GM10847 (cell line): Measurements from ENCODE around the gene NHERF1.
A peak's percentile ranks its signal among the peaks of the same experiment; 100 is the strongest.

Experiments used
- POLR2A ChIP-seq: IDR thresholded peaks from 2 replicates; pipeline ENCODE4 v1.6.1; 2011; ENCODE audit not compliant: insufficient read length; ENCODE audit errors: extremely low read depth

The NHERF1 gene

DNA sequence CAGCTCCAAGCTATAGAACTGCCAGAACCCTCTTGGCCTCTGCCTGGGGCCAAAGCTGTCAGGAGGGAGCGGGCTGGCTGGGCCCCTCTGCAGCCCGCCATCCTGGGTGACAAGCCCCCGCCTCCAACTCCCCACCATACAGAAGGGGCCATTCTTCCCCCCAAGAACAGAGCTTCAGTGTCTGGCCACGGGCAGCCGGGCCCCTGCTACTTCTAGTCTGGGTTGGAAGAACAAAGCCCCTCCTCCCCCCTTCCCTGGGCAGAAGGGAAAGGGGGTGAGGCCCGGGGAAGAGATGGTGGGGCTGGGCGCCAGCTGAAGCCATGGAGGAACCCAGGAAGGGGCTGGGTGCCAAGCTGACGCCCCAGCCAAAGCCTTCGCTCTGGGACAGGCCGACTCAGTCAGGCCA lies 18.7 kb downstream of the NHERF1 start:
- no peak for TF ChIP-seq POLR2A

GRCh38 chr17:74768069-74768762 lies 19.8 kb downstream of the NHERF1 start:
- TF ChIP-seq POLR2A: no peak

DNA sequence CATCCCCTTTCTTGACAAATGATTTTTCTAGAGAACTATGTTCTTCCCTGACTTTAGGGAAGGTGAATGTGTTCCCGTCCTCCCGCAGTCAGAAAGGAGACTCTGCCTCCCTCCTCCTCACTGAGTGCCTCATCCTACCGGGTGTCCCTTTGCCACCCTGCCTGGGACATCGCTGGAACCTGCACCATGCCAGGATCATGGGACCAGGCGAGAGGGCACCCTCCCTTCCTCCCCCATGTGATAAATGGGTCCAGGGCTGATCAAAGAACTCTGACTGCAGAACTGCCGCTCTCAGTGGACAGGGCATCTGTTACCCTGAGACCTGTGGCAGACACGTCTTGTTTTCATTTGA lies 20.3 kb downstream of the NHERF1 start:
- TF ChIP-seq POLR2A: no peak

GRCh38 chr17:74769266-74769855 lies 20.9 kb downstream of the NHERF1 start:
- TF ChIP-seq POLR2A: no peak

DNA sequence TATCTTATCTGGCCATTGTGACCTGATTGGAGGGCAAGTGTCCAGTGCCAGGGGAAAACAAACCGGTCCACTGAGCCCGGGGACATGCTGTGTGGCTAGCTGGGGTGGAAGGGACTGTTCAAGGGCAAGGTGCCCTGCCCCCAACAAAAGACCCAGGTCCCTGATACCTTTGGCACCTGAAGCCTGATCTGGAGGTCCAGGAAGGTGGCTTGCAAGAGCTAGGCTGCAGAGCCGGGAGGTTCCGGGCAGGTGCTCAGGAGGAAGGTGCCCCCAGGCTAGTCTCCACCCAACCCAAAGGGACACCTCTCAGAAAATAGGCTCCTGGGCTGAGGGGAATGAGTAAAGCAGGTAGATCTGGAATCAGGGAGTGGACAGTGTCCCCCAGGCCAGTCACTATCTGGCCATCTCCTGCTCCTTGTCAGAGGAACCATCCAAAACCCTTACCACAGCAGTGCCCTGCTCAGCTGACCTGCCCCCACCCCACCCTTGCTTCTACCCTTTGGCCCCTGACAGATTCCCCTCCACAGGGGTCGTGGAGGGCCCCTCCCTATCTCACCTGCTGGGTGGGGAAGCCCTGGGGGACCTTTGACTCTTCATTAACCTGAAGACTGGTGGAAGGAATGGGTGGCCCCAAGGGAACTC lies 21.5 kb downstream of the NHERF1 start:
- no peak for TF ChIP-seq POLR2A

DNA sequence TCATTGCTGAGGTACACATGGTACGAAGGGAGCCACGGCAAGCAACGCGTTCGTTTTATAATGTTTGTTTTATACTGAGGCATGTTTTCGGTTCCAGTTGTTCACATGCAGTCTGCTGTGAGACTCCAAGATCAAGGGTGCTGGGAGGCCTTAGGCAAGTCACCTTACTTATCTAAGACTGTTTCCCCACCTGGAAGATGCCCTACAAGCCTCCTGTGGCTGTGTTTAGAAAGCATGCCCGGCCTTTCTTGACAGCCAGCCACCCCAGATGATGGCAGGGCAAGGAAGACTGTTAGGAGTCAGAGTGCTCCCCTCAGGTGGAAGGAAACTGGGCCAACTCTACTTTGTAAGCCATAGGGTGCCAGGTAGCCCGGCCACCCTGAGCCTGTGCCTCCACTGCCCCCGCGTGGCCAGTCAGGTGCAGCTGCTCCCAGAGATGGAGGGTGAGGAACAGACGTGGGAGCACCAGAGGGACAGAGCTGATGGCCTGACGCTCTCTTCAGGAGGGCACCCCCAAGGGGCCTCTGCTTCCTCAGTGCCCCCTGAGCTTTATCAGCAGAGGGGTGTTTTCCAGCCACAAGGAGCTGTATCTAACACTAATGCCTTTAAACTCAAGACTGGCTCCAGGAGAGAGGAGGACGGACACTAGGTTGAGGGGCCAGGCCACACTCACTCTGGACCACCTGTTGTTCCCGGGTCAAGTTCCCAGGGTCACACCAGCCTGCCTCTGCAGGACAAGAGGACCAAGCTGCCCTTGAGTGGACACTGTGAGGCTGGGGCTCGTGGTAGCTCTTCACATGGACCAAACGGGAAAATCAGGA lies 22.3 kb downstream of the NHERF1 start:
- TF ChIP-seq POLR2A: no peak

DNA sequence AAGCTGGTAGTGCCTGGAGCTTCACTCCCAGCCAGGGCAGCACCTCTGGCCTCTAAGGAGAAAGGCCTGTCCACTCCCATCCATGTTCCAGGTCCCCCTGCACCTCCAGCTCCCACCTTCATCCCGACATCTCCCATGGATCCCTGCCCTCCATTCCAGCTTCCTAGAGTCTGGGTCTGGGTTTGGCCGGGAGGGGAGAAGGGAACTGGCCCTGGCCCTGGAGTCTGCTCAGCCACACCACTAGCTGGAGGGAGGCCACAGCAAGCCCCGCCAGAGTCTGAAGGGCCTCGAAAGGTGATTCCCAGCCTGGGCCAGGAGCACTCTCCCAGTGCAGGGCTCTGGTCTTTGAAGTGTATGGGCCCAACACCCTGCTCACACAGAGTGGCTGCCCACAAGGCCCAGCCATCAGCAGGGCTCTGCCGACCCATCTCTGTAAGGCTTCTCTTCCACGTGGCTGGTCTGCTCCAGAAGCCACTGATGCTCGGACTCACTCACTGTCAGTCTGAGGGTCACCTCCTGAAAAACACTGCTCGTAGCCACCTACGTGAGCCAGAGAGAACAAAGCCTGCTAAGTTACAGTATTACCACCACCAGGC lies 23.0 kb downstream of the NHERF1 start:
- TF ChIP-seq POLR2A: no peak

GRCh38 chr17:74772053-74772452 lies 23.6 kb downstream of the NHERF1 start:
- no peak for TF ChIP-seq POLR2A

DNA sequence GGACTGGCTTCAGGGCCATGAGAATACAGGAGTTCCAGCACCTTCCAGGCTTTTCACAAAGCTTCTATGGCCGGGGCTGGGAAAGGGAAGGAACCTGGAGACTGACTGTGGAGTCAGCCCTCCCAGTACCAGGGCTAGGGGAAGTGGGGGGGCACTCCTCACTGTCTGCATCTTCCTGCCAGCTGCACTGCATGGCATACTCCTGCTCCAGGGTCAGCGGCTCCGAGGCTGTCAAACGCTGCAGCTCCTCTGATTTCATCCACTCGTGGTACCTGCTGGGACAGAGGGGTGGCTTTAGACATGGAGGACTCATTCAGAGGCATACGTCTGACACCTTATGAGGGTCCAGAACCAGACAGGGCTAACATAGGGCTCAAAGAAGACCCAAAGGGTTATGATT lies 25.0 kb downstream of the NHERF1 start:
- TF ChIP-seq POLR2A: no peak

DNA sequence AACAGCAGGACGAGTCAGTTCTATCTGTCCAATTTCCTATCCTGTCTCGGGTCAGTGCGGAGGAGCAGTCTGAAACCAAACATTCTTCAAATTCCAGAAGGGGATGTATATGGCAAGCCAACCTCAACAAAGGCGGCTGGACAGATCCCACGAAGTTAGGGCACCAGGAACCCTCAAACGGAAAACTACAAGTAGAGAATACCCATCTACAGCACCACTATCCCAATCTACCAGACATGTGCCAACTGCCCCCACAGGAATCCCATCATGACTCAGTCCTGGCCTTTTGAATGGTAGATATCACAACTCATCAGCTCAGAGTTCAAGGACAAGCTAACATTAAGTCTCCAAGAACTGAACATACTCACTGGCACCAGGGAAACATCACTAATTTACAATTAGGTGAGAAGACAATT lies 25.5 kb downstream of the NHERF1 start:
- TF ChIP-seq POLR2A: no peak

DNA sequence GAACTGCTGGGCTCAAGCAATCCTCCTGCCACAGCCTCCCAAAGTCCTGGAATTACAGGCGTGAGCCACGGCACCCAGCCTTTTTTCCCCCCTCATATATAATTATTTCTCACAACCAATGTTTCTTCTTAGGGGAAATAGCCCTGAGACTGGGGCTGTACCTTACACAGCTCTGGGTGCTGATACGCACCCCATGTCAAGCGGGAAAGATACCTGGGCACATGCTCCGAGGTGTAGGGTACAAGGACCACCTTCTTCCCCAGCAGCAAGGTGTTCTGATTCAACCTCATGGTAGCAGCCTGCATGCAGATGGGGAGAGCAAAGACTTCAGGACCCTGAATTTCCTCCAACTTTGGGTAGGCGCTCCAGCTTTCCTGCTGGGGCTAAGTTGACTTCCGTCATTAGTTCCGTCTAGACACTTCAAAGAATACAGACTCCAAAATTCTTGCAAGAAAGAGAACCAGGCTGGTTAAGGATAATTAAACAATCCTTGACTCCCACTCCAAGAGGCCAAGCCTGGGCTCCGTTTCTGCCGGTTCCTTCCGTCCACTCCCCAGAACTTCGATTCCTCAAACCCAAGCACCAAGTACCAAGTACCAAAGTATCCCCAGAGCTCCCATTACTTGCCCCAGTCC lies 27.1 kb downstream of the NHERF1 start:
- no peak for TF ChIP-seq POLR2A

- TF ChIP-seq POLR2A: peak; percentile 67
Observed at GRCh38 chr17:74776044-74776962, 27.9 kb downstream of the NHERF1 start, which contains the start of gene NAT9. TSS of gene NAT9 (minus strand) at chr17:74776345. CDS start at chr17:74775698, 647 bp downstream.

DNA sequence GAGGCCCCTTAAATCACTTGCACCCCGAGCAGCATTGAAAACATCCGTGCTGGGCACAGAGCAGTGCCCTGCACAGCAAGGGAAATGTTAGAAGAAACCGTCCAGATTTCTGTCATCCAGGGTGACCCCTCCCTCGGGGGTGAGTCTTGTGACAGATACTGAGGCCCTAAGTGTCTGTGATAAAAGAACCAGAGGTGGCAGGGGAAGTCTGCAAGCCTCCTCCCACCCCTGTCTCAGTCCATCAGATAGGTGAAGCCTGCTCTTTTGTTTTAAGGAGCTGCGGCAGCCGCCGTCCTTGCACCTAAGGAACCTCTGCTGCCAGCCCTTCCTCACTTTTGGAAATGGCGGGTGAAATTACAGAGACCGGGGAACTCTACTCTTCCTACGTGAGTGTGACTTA lies 28.6 kb downstream of the NHERF1 start:
- no peak for TF ChIP-seq POLR2A

DNA sequence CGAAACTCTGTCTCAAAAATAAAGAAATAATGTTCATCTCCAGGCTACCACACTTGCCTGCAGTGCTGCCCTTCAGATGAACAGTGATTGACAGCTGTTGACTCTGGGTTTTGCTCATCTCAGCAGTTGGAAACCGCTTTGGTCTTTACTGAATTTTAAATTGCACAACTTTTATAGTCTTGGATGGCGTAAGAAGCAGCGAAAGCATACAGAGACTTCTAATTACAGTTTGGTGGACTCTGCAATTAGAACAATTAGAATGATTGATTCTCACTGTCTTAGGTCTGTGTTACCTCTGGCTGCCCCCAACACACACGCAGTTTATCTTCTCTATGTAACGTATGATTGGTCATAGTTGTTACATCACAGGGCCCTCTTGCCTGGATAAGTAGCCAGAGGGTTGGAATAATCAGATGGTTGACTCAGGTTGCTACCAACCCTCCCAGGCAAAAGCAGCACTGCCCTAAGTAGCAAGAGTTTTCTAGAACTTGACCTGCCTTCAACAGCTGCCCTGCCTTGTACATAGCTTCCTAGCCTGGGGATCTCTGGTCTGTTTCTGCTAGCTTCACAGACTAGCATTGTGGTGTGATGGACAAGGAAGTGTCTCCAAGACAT lies 29.6 kb downstream of the NHERF1 start:
- no peak for TF ChIP-seq POLR2A

GRCh38 chr17:74778960-74779359 lies 30.5 kb downstream of the NHERF1 start:
- TF ChIP-seq POLR2A: no peak
